Activated CD4-positive, CD25-positive, alpha-beta regulatory T cell (primary cell): ENCODE measurements around the gene HSD17B11.
"Not testable (repeated sequence)": the region's sequence is repeated elsewhere in the genome, so short reads cannot be mapped to it uniquely, and the experiment has no call there.

ENCODE experiments used
- DNase-seq, 4 experiments: peaks; one replicate each; lab custom pipeline; 2025; lab: John Stamatoyannopoulos, UW

HSD17B11 gene

GRCh38 chr4:87305562-87305961, 85.4 kb downstream of the HSD17B11 start:
- DNase-seq, result no peak

- no peak for DNase-seq
Measured at GRCh38 chr4:87304745-87305432, 86.1 kb downstream of the HSD17B11 start.

- DNase-seq, result no peak
Measured at GRCh38 chr4:87299898-87300297, 91.1 kb downstream of the HSD17B11 start.

- no peak for DNase-seq
Measured at GRCh38 chr4:87298362-87298761, 92.6 kb downstream of the HSD17B11 start.

- not testable (repeated sequence) for DNase-seq
Measured at GRCh38 chr4:87294911-87295310, 96.1 kb downstream of the HSD17B11 start.

GRCh38 chr4:87293889-87294288, 97.1 kb downstream of the HSD17B11 start:
- not testable (repeated sequence) for DNase-seq

GRCh38 chr4:87286970-87287369, 104.0 kb downstream of the HSD17B11 start:
- no peak for DNase-seq
